GM19351 (cell line): ENCODE measurements around the gene EXOSC10.
A peak's percentile ranks its signal among the peaks of the same experiment; 100 is the strongest.
"Not testable (repeated sequence)": the region's sequence is repeated elsewhere in the genome, so short reads cannot be mapped to it uniquely, and the experiment has no call there.

ENCODE experiments used
- ATAC-seq: cut with Tn5 transposase; IDR thresholded peaks from one replicate; pipeline ENCODE4 v1.9.1; 2021; ENCODE audit warnings: mild to moderate bottlenecking, moderate library complexity; ENCODE audit not compliant: unreplicated experiment

The EXOSC10 gene

DNA sequence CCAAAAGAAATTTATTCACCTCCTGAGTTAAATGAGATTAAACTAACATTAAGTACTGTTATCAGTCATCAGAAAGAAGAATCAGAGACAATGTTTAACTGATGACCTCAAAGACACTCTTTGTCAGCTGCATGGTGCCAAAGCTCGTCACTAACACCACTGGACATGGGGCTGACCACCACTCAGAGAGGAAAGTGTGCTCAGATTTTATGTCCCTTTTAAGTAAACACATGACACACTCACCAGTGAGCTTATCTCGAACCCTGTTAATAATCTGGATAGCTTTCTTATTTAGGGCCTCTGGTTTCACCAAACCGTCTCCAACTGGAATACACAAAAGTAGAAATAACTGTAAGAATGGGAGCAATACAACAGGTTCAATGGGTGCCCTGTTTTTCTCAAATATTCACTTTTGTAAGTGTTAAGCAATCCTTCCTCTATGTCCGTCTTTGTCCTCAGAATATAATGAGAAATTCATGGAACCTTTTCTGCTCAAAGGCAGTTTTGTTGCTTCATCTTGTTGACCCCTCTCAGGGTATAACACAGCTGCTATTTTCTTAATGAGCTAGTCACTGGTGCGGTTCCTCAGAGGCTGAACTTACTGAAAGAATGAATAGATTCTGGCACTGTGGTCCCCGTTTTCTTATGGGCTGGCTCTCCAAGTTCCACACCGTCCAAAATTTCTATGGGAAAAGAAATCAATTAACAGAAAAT is 9.5 kb upstream of the EXOSC10 start:
- ATAC-seq: no peak

DNA sequence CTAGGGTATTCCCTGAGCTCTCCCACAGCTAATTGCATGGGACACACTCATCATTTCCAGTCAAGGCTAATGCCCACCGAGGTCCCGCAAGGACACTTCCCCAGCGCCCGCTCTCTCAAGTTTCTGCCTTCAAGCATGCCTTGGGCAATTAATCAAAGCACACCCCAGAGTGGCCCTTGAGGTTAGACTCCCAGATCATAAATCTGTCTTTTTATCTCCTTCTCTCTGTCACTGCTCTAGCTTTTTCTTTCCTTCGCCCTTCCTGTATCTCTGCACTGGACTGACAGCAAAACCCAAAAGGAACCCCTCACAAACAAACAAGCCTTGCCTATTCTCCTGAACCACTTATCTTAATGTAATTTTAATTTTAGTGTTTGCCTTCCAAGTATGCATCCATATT is 7.9 kb upstream of the EXOSC10 start:
- ATAC-seq: no peak

DNA sequence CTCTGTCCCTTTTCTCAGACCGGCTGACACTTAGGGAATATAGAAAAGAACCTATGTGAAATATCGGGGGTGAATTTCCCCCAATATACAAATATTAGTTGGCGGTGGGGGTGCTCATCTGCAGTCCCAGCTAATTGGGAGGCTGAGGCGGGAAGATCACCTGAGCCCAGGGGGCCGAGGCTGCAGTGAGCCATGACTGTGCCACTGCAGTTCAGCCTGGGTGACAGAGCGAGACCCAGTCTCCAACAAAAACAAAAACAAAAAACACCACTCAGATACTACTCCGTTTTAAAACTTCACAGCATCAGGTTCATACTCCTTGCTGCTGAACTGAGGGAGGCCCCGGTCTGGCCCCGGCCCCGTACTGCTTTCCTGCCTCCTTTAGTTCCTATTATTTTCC is 5.9 kb upstream of the EXOSC10 start:
- ATAC-seq: no peak

GRCh38 chr1:11101347-11101746 is 1.7 kb upstream of the EXOSC10 start:
- no peak for ATAC-seq

- not testable (repeated sequence) for ATAC-seq
Measured at GRCh38 chr1:11100806-11101205, 1.1 kb upstream of the EXOSC10 start.

- ATAC-seq: no peak
Measured at GRCh38 chr1:11100149-11100493, 452 bp upstream of the EXOSC10 start.

DNA sequence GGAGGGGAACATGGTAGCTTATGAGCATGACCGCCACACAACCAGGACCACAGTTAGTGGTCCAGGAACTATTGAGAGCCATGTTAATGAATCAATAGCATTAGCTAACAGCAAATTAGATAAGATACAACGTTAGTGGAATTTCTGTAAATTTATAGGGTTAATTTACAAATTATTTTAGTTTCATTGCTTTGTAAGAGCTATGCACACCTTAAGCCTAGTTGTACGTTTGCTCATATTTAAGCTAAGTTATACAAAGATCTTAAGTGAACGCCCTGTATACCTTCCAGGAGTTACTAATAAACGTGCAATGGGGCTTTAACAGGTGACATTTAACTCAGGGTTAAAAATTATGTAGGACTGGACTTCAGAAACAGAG is 749 bp downstream of the EXOSC10 start:
- ATAC-seq: no peak

- ATAC-seq: not testable (repeated sequence)
Measured at GRCh38 chr1:11083784-11084183, 15.9 kb downstream of the EXOSC10 start.

DNA sequence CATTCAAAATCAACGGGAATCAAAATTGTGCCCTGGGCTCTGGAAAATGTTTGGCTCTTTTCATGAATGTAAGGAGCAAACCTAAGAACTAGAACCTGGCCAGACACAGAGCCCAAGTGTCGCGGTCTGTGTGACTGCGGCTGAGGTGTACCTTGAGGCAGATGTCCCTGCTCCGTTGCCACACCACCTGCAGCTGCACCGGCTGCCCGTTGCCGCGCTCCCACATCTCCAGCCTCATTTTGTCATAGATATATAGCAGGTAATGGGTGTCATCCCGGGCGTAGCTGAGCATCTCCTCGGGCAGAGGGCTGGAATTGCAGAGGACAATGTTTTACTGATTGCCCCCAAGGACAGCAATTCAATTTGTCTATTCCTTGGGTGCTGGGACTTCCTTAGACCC is 18.7 kb downstream of the EXOSC10 start:
- ATAC-seq: no peak

- ATAC-seq: no peak
Measured at GRCh38 chr1:11078631-11079030, 21.0 kb downstream of the EXOSC10 start.

DNA sequence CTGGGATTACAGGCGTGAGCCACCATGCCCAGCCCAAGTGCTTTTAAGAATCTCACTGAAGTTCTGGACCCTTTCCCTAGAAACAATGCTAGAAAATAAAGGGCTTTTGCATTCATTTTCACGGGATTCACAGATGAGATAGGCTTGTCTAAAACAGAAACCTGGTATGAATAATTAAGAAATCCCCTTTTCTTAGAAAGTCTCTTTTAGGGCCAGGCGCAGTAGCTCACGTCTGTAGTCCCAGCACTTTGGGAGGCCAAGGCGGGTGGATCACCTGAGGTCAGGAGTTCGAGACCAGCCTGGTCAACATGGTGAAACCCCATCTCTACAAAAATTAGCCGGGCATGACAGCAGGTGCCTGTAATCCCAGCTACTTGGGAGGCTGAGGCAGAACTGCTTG is 26.3 kb downstream of the EXOSC10 start:
- ATAC-seq: not testable (repeated sequence)

- no peak for ATAC-seq
Measured at GRCh38 chr1:11072216-11072917, 27.3 kb downstream of the EXOSC10 start.

DNA sequence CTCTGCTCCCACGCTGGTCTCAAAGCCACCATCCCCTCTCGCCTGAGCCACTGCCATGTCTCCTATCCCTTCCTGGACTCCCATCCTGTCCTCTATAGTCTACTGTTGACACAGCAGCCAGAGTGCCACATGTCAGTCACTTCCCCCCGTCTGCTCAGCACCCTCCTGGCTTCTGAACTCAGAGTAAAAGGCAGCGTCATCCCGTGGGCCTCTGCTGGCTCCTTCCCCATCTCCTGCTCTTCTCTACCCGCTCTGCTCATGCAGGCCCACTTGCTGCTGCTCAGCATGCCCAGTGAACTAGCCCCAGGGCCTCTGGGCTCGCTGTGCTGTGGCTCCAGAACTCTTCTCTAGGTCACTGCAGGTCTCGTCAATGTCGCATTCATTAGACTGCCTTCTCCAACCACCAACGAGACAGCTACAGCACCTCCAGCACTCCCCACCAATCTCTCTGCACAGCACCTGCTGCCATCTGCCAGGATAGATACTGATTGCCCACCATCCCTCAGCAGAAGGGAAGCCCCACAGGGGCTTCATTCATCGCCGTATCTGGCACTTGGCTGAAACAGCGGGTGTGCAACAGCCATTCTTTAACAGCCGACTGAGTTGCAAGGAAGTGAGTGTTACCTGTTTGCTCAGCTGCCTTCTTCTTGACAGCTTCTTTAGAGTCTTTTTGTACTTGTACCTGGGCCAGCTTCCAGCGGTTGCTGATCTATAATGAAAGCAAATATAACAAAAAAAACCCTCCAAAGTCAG is 28.0 kb downstream of the EXOSC10 start:
- no peak for ATAC-seq

GRCh38 chr1:11070876-11071275 is 28.8 kb downstream of the EXOSC10 start:
- no peak for ATAC-seq

GRCh38 chr1:11068600-11069473 is 30.8 kb downstream of the EXOSC10 start:
- ATAC-seq: no peak

- ATAC-seq: no peak
Measured at GRCh38 chr1:11067716-11068599, 31.7 kb downstream of the EXOSC10 start.

DNA sequence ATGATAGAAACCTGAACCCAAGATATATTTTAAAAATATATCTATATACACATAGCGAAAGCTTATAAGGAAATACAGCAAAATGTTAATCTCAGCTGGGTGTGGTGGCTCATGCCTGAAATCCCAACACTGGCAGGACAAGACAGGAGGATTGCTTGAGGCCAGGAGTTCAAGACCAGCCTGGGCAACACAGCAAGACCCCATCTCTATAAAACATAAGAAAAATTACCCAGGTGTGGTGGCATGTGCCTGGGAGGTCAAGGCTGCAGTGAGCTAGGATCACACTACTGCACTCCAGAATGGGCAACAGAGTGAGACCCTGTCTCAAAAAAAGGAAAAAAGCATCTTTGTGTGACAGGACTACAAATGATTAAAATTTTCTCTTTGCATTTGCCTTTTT is 33.9 kb downstream of the EXOSC10 start:
- no peak for ATAC-seq

GRCh38 chr1:11064942-11065341 is 34.7 kb downstream of the EXOSC10 start:
- no peak for ATAC-seq

DNA sequence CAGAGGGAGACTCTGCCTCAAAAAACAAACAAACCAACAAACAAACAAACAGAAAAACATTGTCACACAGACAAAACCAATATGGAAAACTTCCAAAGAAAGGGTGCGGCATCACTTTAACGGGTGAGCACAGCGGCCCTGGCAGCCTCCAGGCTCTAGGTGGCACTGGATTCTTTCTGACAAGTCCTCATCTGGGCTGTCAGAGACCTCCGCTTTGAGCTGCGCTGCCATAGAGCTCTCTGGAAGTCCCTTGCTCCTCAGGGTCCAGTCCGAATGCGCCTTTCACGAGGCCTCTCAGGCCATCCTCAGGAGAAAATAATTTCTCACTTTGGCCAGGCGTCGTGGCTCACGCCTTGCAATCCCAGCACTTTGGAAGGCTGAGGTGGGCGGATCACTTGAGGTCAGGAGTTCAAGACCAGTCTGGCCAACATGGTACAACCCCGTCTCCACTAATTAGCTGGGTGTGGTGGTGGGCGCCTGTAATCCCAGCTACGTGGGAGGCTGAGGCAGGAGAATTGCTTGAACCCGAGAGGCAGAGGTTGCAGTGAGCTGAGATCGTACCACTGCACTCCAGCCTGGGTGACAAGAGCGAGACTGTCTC is 35.6 kb downstream of the EXOSC10 start:
- not testable (repeated sequence) for ATAC-seq

DNA sequence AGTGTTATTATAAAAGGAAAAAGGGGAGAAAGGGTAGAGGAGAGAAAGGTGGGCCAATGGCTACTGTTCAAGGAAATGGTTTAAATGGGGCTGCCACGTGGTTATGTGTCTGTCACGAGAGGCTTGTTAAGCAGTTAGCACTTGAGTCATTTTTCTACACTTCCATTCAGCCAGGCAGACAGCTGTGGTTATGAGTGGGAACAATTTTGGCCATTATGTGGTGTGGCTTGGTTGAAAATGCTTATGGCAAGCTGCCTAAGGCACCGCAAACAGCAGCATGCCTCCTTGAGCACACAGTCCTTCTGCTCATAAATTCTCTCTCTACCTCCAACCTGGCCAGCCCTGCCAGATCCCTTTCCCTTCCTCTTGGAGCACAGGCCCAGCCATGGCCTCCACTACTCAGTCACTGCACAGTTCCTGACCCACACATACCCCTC is 36.7 kb downstream of the EXOSC10 start:
- peak; percentile 33 for ATAC-seq
